Parathyroid adenoma (tissue), 2 donors: ENCODE data around the gene TBC1D17.

Source experiments
- H2AFZ ChIP-seq: fragments of 300-600 bp; sonication (generic); one replicate; pipeline ENCODE4 v1.7.0; 2017; ENCODE audit warnings: antibody characterized with exemption, mild to moderate bottlenecking
- H3K27ac ChIP-seq: fragments of 300-600 bp; sonication (generic); one replicate; pipeline ENCODE4 v1.7.0; 2017
- H3K27me3 ChIP-seq: fragments of 300-600 bp; sonication (generic); one replicate; pipeline ENCODE4 v1.7.0; 2017; ENCODE audit warnings: low read length; ENCODE audit not compliant: control insufficient read depth, insufficient read depth
- H3K36me3 ChIP-seq: fragments of 300-600 bp; sonication (generic); one replicate; pipeline ENCODE4 v1.7.0; 2017; ENCODE audit warnings: low read length; ENCODE audit not compliant: control insufficient read depth, insufficient read depth
- H3K4me1 ChIP-seq: fragments of 300-600 bp; sonication (generic); one replicate; pipeline ENCODE4 v1.7.0; 2017; ENCODE audit warnings: control low read depth
- H3K4me2 ChIP-seq: fragments of 300-600 bp; sonication (generic); one replicate; pipeline ENCODE4 v1.7.0; 2017; ENCODE audit warnings: low read length
- H3K4me3 ChIP-seq: fragments of 300-600 bp; sonication (generic); one replicate; pipeline ENCODE4 v1.7.0; 2017; ENCODE audit warnings: low read depth, low read length
- H3K79me2 ChIP-seq: fragments of 300-600 bp; sonication (generic); one replicate; pipeline ENCODE4 v1.7.0; 2017; ENCODE audit warnings: control low read depth
- H3K9ac ChIP-seq: fragments of 300-600 bp; sonication (generic); one replicate; pipeline ENCODE4 v1.7.0; 2017; ENCODE audit warnings: mild to moderate bottlenecking
- H3K9me3 ChIP-seq: fragments of 300-600 bp; sonication (generic); one replicate; pipeline ENCODE4 v1.7.0; 2017; ENCODE audit warnings: low read length; ENCODE audit not compliant: control insufficient read depth
- TF ChIP-seq, protein P1 (sequence below): fragments of 300-600 bp; sonication (generic); IDR thresholded peaks from one replicate; pipeline ENCODE4 v1.7.0; 2017; ENCODE audit warnings: antibody characterized with exemption, mild to moderate bottlenecking
- donor health status: primary hyperparathyroidism.

Gene TBC1D17

GRCh38 chr19:49925486-49925885 lies 48.0 kb downstream of the TBC1D17 start:
- TF ChIP-seq, protein P1, sequence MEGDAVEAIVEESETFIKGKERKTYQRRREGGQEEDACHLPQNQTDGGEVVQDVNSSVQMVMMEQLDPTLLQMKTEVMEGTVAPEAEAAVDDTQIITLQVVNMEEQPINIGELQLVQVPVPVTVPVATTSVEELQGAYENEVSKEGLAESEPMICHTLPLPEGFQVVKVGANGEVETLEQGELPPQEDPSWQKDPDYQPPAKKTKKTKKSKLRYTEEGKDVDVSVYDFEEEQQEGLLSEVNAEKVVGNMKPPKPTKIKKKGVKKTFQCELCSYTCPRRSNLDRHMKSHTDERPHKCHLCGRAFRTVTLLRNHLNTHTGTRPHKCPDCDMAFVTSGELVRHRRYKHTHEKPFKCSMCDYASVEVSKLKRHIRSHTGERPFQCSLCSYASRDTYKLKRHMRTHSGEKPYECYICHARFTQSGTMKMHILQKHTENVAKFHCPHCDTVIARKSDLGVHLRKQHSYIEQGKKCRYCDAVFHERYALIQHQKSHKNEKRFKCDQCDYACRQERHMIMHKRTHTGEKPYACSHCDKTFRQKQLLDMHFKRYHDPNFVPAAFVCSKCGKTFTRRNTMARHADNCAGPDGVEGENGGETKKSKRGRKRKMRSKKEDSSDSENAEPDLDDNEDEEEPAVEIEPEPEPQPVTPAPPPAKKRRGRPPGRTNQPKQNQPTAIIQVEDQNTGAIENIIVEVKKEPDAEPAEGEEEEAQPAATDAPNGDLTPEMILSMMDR = no peak
- Histone ChIP-seq H3K27me3 (no peaks in the 10 kb centered on the region), H3K9ac (no peak overlapping the region), H3K4me3 (no peak overlapping the region), H3K4me2 (no peak overlapping the region), H3K36me3 (no peaks in the 10 kb centered on the region), H2AFZ (no peak overlapping the region), H3K4me1 (no peaks in the 10 kb centered on the region), H3K79me2 (peaks cover 48% of the 10 kb centered on the region), H3K9me3 (no peaks in the 10 kb centered on the region), H3K27ac (no peak overlapping the region)

- no peak overlapping the region for H3K4me3 ChIP-seq
- no peaks in the 10 kb centered on the region for H3K36me3 ChIP-seq
- H2AFZ ChIP-seq = no peak overlapping the region
- TF ChIP-seq, protein P1 = no peak
- no peaks in the 10 kb centered on the region for H3K9me3 ChIP-seq
- H3K9ac ChIP-seq = no peak overlapping the region
- H3K4me2 ChIP-seq = no peak overlapping the region
- peaks cover 47% of the 10 kb centered on the region for H3K79me2 ChIP-seq
- no peaks in the 10 kb centered on the region for H3K27me3 ChIP-seq
- H3K27ac ChIP-seq = no peak overlapping the region
- no peaks in the 10 kb centered on the region for H3K4me1 ChIP-seq
These were observed 49.0 kb downstream of the TBC1D17 start for GRCh38 chr19:49926515-49926914.

DNA sequence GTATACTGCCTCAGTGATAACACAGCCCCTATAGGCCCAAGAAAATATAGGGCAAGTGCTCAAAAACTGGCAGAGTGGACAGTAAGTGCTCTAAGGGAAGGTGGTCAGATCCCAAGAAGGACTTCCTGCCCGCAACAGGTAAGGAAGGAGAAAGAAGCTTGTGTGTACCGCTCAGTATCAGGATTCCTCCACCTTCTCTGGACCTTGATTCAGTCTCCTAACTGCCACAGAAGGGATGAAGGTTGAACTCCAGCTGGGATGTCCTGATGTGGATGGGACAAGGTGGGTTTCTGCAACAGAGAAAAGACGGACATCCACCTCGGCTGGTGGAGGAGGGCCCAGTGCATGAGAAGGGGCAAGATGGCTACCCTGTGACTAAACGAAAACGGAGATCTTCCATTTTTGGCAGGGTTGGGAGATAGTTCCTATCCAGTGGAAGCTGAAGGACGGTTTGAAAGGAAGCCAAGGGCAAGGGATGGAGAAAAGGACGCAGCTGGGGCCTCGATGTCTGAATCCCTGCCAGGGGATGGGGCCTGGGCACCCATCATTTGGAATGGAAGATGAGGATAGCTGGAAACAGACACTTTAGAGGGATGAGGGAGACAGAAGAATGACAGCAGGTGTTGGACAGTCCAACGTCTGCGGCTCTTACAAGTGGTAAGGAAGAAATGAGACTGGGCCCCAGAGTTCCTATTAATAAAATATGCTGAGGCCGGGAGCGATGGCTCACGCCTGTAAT lies 50.2 kb downstream of the TBC1D17 start:
- H3K4me1 ChIP-seq = no peaks in the 10 kb centered on the region
- H3K4me3 ChIP-seq = no peak overlapping the region
- no peak overlapping the region for H3K4me2 ChIP-seq
- H3K27ac ChIP-seq = no peak overlapping the region
- TF ChIP-seq, protein P1 = no peak
- H3K79me2 ChIP-seq = peaks cover 47% of the 10 kb centered on the region
- H2AFZ ChIP-seq = no peak overlapping the region
- no peaks in the 10 kb centered on the region for H3K9me3 ChIP-seq
- H3K36me3 ChIP-seq = no peaks in the 10 kb centered on the region
- H3K27me3 ChIP-seq = no peaks in the 10 kb centered on the region
- H3K9ac ChIP-seq = no peak overlapping the region

GRCh38 chr19:49929121-49929610 lies 51.7 kb downstream of the TBC1D17 start, which contains the start of the genes ATF5 and NUP62:
Gene ATF5 (plus strand): TSS chr19:49929205. CDS start chr19:49930851, 1,646 bp downstream.
Gene NUP62 (minus strand): TSS chr19:49929504. CDS start chr19:49909807, 19,697 bp downstream.
- no peaks in the 10 kb centered on the region for H3K4me1 ChIP-seq

More at GRCh38 chr19:49929121-49929610, 51.7 kb downstream of the TBC1D17 start, which contains the start of the genes ATF5 and NUP62:
- Histone ChIP-seq H3K4me2 (peak within 1 kb of the TSS; percentile 98), H3K9ac (peak within 1 kb of the TSS; percentile 48), H3K9me3 (no peaks in the 10 kb centered on the region), H2AFZ (peak within 1 kb of the TSS; percentile 80), H3K4me3 (peak within 1 kb of the TSS; percentile 97), H3K36me3 (no peaks in the 10 kb centered on the region), H3K27ac (peak within 1 kb of the TSS; percentile 87), H3K79me2 (peaks cover 33% of the 10 kb centered on the region), H3K27me3 (no peaks in the 10 kb centered on the region)
- TF ChIP-seq, protein P1 = no peak
